K562 (cell line): ENCODE results near the gene WDR46. TPM values are rescaled to one million over a fixed set of nuclear protein-coding genes. Genes with fewer than 3 reads are reported as not detected.

ENCODE experiments used
- ATF4 ChIP-seq: fragments of 450-650 bp; formaldehyde crosslinking; IDR thresholded peaks from 2 replicates; pipeline ENCODE4 v1.4.0; 2022; ENCODE audit warnings: mild to moderate bottlenecking, moderate library complexity
- CBFA2T3 ChIP-seq: fragments of 450-650 bp; IDR thresholded peaks from 2 replicates; pipeline ENCODE4 v1.6.1; 2017
- CHD1 ChIP-seq: fragments of 200-600 bp; sonication (generic); IDR thresholded peaks from one replicate; pipeline ENCODE4 v1.6.1; 2012; ENCODE audit warnings: mild to moderate bottlenecking, moderate library complexity, low read length, inconsistent platforms
- CHD7 ChIP-seq: fragments of 200-600 bp; sonication (generic); IDR thresholded peaks from one replicate; pipeline ENCODE4 v1.6.1; 2012; ENCODE audit warnings: mild to moderate bottlenecking, low read depth, low read length, inconsistent platforms
- GABPA ChIP-seq: fragments of 200-800 bp; sonication (Bioruptor generic); conservative IDR thresholded peaks from 2 replicates; pipeline ENCODE4 v1.6.1; 2016; ENCODE audit warnings: low read depth, missing genetic modification characterization, missing compliant biosample characterization
- HBP1 ChIP-seq: fragments of 450-650 bp; formaldehyde crosslinking; IDR thresholded peaks from 2 replicates; pipeline ENCODE4 v1.4.0; 2022; ENCODE audit warnings: missing genetic modification characterization
- HNRNPL ChIP-seq: fragments of 200-400 bp; formaldehyde crosslinking; IDR thresholded peaks from 2 replicates; pipeline ENCODE4 v1.6.1; 2017; ENCODE audit warnings: low read depth, mild to moderate bottlenecking, low read length
- PML ChIP-seq: IDR thresholded peaks from 2 replicates; pipeline ENCODE4 v1.6.1; 2012; ENCODE audit warnings: low read length, inconsistent platforms
- POLR2A ChIP-seq: fragments of 450-650 bp; conservative IDR thresholded peaks from 2 replicates; pipeline ENCODE4 v1.6.1; 2016
- TAF7 ChIP-seq: fragments of 450-650 bp; IDR thresholded peaks from 2 replicates; pipeline ENCODE4 v1.6.1; 2016; ENCODE audit warnings: missing genetic modification characterization, missing compliant biosample characterization
- THAP7 ChIP-seq: fragments of 250-450 bp; sonication (Bioruptor Pico); IDR thresholded peaks from 2 replicates; pipeline ENCODE4 v1.5.0; 2021
- ZFPM2 ChIP-seq: fragments of 250-450 bp; sonication (Bioruptor Pico); IDR thresholded peaks from 2 replicates; pipeline ENCODE4 v1.5.1; 2022; ENCODE audit warnings: mild to moderate bottlenecking
- ZKSCAN1 ChIP-seq: fragments of 150-350 bp; IDR thresholded peaks from 2 replicates; pipeline ENCODE4 v1.6.1; 2016; ENCODE audit warnings: low read depth, low read length
- ZKSCAN3 ChIP-seq: fragments of 250-450 bp; sonication (Bioruptor Pico); IDR thresholded peaks from 2 replicates; pipeline ENCODE4 v1.4.0; 2020
- ZNF143 ChIP-seq: sonication (generic); formaldehyde crosslinking; IDR thresholded peaks from 2 replicates; pipeline ENCODE4 v1.9.0; 2022; ENCODE audit warnings: mild to moderate bottlenecking, missing genetic modification reagents
- ZNF707 ChIP-seq: fragments of 250-450 bp; sonication (Bioruptor Pico); conservative IDR thresholded peaks from 2 replicates; pipeline ENCODE4 v1.8.0; 2022; ENCODE audit warnings: inconsistent platforms, mild to moderate bottlenecking, moderate library complexity
- polyA plus RNA-seq, 8 experiments: library from polyadenylated mRNA; depleted of rRNA in 4 of 8; stranded (reverse) in 5 of 8; unstranded in 3 of 8; fragments of >200 nt; fragmentation: Nextera tagmentation in 2 of 8; fragmentation: Illumina TruSeq in 1 of 8; extraction: Ambion mirVana in 2 of 8; extraction: Trizol in 1 of 8; gene quantifications; 2 replicates each; pipeline versions ENCODE4 v1.2.1 to v1.2.3, GENCODE V29; 2011 to 2014; ENCODE audit warnings: inconsistent platforms in 1 of 8, missing spikeins in 1 of 8
- total RNA-seq, 7 experiments: library from RNA; depleted of rRNA in 6 of 7; stranded (reverse); fragments of >200 nt in 6 of 7; fragmentation: Illumina TruSeq in 2 of 7; extraction: Trizol in 2 of 7; gene quantifications; 2 replicates each; pipeline versions ENCODE4 v1.2.1 to v1.2.3, GENCODE V29; 2011 to 2021; ENCODE audit warnings: low replicate concordance in 1 of 7

Gene WDR46
- total and polyA plus RNA-seq, 9 of the 15 experiments (the other 6 are each of a cell fraction or from before 2014, with no cell fraction given), result 8.9 to 146 (median 93.1) TPM

GRCh38 chr6:33289784-33290315, 811 bp upstream of the WDR46 start (continued):
- TF ChIP-seq ATF4 (CRISPR knock-in tag) (0 out of 2 replicates have a peak, but pooled peaks have one; percentile 3), HNRNPL (no peak), TAF7 (0 out of 2 replicates have a peak, but pooled peaks have one; percentile 8), THAP7 (CRISPR knock-in tag) (no peak), POLR2A (peak; percentile 2; the same call in 1 of the 2 replicates), PML (peak; percentile 5; the same call in 1 of the 2 replicates), CHD1 (peak; percentile 86), ZKSCAN1 (peak; percentile 97), GABPA (tag) (peak; percentile 60; the same call in 1 of the 2 replicates), ZKSCAN3 (CRISPR knock-in tag) (no peak), ZNF143 (CRISPR knock-in tag) (no peak), HBP1 (peak; percentile 77; the same call in 1 of the 2 replicates), CHD7 (no peak), ZNF707 (CRISPR knock-in tag) (no peak), CBFA2T3 (no peak), ZFPM2 (no peak)
